HG02938 (cell line): ENCODE data around the gene CYTH4.

ENCODE experiments used
- ATAC-seq: cut with Tn5 transposase; IDR thresholded peaks from one replicate; pipeline ENCODE4 v1.9.1; 2021; ENCODE audit warnings: mild to moderate bottlenecking, moderate library complexity; ENCODE audit not compliant: unreplicated experiment

Gene CYTH4

DNA sequence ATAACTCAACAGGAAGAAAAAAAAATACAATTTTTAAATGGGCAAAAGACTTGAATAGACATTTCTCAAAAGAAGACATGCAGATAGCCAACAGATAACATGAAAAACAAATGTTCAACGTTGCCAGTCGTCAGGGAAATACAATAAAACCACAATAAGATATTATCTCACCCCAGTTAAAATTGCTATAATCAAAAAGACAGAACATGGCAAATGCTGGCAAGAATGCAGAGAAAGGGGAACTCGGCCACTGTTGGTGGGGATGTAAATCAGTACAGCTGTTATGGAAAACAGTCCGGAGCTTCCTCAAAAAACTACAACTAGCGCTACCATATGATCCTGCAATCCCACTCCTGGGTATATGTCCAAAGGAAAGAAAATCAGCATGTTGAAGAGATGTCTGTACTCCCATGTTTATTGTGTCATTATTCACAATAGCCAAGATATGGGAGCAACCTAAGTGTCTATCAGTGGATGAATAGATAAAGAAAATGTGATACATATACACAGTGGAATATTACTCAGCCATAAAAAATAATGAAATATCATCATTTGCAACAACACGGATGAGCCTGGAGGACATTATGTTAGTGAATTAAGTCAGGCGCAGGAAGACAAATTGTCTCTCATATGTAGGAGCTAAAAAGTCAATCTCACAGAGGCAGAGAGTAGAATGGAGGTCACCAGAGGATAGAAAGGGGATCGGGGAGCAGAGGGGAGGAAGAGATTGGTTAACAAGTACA is 12.2 kb upstream of the CYTH4 start:
- no peak for ATAC-seq

GRCh38 chr22:37270928-37271650 is 11.2 kb upstream of the CYTH4 start:
- no peak for ATAC-seq

- no peak for ATAC-seq
Measured at GRCh38 chr22:37273126-37273845, 9.0 kb upstream of the CYTH4 start.

- no peak for ATAC-seq
Measured at GRCh38 chr22:37273846-37274225, 8.5 kb upstream of the CYTH4 start.

DNA sequence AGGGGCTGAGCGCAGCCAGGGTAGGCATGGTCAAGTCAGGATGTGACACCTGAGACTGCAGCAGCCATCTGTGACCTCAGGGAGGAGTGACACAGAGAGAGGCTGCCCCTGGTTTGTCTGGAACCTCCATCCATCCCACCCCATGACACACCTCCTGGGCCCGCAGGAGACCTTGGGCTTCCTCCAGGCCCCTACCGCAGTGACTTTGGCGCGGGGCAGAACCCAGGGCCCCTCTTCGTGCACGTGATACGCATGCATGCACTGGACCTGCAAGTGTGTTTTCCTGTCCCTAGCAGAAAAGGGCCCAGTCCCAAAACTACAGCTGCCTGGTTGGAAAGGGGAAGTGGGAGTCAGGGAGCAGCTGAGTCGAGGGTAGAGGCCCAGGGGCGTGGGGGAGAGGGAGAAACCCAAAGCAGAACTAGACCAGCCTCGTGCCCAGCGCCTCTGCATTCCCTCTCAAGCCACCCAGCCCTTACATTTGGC is 7.9 kb upstream of the CYTH4 start:
- no peak for ATAC-seq

- no peak for ATAC-seq
Measured at GRCh38 chr22:37275134-37275533, 7.2 kb upstream of the CYTH4 start.

GRCh38 chr22:37275622-37276021 is 6.7 kb upstream of the CYTH4 start:
- no peak for ATAC-seq

DNA sequence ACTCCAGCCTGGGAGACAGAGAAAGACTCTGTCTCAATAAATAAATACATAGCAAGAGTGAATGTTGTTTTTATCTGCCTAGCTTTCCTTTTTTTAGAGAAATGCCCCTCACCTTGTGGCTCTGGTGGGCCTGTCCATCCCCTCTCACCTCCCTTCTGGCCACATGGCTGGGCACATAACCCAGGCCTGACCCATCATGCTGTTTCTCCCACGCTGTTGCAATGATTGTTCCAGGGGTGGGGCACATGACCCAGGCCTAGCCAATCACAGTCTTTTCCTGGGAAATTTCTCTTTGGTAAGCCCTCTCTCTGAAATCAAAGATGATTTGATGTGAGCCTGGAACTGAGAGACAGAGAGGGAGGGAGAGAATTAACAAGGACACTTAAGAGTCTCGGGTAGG is 5.5 kb upstream of the CYTH4 start:
- no peak for ATAC-seq

GRCh38 chr22:37277384-37277783 is 4.9 kb upstream of the CYTH4 start:
- no peak for ATAC-seq

- ATAC-seq, result no peak
Measured at GRCh38 chr22:37278261-37278660, 4.0 kb upstream of the CYTH4 start.

DNA sequence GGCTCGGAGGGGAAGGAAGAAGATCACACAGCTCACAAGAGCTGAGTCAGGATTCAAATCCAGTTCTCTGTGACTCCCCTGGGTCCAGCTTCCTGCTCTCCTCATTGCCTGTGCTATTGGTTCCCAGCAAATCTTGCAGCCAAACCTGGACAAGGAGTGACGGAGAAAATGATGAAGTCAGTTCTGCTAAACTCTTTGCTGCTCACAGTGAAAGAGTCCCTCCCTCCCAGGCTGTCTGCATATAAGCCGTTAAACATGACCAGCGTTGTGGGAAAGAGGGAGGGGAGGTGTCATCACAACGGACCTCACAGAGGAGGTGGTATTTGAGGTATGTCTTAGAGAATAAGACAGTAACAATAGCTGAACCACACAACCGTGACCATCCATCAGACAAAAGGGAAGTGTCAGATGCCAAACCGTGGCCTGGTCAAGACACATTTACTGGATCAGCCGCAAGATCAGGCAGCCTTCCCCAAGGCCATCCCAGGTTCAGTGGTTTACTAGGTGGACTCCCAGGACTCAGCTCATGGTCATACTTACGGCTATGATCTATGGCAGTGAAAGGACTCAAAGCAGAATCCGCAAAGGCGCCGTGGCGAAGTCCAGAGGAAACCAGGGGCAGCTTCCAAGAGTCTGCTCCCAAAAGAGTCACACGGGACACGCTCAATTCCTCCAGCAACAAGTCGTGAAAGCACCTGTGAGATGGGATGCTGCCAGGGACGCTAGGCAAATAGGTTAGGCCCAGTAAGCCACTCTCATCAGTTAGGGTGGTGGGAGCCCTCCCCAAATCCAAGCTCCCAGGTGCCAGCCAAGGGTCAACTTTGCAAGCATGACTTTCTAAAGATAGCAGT is 2.8 kb upstream of the CYTH4 start:
- ATAC-seq, result no peak

- no peak for ATAC-seq
Measured at GRCh38 chr22:37280718-37281117, 1.6 kb upstream of the CYTH4 start.

GRCh38 chr22:37281195-37281594 is 1.1 kb upstream of the CYTH4 start:
- ATAC-seq, result no peak

- ATAC-seq, result no peak
Measured at GRCh38 chr22:37281646-37282384, 493 bp upstream of the CYTH4 start.

GRCh38 chr22:37283393-37283937 is 1.2 kb downstream of the CYTH4 start:
- no peak for ATAC-seq

GRCh38 chr22:37284126-37284804 is 2.0 kb downstream of the CYTH4 start:
- no peak for ATAC-seq

DNA sequence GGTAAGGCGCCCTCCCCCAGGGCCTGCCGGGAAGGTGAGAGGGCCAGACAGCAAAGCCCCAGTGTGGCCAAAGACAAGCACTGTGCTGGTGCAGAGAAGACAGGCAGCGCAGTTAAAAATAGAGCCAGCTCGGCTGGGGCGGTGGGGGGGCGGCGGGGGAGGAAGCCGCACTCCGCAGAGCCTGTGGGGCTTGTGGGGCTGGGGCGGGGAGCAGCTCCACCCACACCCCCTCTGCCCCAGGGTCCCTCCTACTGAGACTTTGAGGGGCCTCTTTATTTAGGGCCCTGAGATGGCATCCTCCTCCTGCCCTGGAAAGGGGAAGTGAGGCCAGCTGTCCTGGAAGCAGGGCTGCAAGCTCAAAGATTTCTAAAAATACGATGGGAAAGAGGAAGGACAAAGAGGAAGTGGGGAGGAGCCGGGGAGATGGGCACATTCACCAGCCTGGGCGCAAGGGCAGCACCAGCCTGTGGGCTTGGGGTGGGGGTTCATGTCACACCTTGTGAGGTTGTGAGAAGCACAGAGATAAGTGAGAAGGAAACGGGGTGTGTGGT is 2.6 kb downstream of the CYTH4 start:
- ATAC-seq, result no peak

DNA sequence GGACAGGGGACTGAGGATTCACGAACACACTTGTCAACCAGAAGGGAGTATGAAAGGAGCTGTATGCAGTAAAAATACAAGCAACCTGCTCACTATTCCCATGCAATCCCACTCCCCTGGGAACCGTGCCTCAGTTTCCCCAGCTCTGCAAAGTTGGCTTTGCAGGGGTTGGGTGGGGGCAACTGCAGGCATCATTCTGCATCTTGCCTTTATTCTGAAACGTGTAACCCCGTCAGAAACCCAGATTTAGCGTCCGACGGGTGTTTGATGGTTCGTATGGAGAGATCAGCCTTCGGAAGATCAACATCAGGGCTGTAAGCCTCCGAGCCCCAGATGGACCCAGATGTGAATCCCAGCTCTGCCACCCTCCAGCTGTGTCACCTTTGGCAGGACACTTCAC is 3.6 kb downstream of the CYTH4 start:
- no peak for ATAC-seq

DNA sequence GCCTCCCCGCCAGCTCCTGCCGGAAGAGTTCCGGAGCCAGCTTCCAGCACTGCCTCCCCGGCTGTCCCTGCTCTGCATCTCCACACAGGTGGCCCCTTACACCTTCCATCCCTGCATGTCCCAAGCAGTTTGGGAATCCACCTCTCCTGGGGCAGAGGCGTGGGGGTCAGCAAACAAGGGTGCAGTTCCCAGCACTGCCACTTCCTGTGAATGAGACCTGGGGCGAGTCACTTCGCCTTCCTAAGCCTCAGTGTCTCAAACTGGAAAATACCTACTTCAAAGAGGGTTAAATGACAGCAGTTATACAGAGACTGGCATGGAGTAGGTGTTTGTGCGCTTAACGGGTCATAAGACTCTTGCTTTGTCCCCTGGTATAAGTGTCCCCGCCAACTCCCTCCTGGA is 5.2 kb downstream of the CYTH4 start:
- no peak for ATAC-seq
